ENCODE measurements around the gene PRKCH.

DNA sequence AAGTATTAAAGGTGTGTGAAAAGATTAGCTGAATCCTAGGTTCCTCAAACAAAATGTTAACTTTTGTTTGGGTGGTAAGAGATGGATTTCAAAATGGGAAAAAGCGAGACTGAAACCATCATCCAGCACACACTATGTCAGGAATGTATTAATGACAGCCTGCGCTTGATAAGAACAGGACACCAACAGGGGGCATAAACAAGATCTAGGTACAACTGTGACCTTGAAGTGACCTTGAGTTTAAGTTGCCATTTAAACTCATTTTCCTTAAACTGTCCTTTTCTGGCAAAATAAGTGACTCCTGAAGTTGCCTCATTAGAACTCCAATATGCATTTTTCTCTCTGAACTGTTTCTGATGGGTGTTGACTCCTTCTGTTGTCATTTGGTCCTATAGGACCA, 17.1 kb downstream of the PRKCH start:
- TF ChIP-seq, protein P1, sequence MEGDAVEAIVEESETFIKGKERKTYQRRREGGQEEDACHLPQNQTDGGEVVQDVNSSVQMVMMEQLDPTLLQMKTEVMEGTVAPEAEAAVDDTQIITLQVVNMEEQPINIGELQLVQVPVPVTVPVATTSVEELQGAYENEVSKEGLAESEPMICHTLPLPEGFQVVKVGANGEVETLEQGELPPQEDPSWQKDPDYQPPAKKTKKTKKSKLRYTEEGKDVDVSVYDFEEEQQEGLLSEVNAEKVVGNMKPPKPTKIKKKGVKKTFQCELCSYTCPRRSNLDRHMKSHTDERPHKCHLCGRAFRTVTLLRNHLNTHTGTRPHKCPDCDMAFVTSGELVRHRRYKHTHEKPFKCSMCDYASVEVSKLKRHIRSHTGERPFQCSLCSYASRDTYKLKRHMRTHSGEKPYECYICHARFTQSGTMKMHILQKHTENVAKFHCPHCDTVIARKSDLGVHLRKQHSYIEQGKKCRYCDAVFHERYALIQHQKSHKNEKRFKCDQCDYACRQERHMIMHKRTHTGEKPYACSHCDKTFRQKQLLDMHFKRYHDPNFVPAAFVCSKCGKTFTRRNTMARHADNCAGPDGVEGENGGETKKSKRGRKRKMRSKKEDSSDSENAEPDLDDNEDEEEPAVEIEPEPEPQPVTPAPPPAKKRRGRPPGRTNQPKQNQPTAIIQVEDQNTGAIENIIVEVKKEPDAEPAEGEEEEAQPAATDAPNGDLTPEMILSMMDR (IDR thresholded peaks at IDR 0.05) = no peak
- TF ChIP-seq, protein P2, sequence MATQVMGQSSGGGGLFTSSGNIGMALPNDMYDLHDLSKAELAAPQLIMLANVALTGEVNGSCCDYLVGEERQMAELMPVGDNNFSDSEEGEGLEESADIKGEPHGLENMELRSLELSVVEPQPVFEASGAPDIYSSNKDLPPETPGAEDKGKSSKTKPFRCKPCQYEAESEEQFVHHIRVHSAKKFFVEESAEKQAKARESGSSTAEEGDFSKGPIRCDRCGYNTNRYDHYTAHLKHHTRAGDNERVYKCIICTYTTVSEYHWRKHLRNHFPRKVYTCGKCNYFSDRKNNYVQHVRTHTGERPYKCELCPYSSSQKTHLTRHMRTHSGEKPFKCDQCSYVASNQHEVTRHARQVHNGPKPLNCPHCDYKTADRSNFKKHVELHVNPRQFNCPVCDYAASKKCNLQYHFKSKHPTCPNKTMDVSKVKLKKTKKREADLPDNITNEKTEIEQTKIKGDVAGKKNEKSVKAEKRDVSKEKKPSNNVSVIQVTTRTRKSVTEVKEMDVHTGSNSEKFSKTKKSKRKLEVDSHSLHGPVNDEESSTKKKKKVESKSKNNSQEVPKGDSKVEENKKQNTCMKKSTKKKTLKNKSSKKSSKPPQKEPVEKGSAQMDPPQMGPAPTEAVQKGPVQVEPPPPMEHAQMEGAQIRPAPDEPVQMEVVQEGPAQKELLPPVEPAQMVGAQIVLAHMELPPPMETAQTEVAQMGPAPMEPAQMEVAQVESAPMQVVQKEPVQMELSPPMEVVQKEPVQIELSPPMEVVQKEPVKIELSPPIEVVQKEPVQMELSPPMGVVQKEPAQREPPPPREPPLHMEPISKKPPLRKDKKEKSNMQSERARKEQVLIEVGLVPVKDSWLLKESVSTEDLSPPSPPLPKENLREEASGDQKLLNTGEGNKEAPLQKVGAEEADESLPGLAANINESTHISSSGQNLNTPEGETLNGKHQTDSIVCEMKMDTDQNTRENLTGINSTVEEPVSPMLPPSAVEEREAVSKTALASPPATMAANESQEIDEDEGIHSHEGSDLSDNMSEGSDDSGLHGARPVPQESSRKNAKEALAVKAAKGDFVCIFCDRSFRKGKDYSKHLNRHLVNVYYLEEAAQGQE (IDR thresholded peaks at IDR 0.05; ENCODE audit: insufficient read depth in 1 of 2, low read depth in 2 of 2, low read length in 1 of 2) = no peak
- no peak for TF ChIP-seq POLR2AphosphoS5 (IDR thresholded peaks at IDR 0.05; ENCODE audit: low read depth, low read length)
- no peak for TF ChIP-seq TCF7L2 (IDR thresholded peaks at IDR 0.05; ENCODE audit: low read depth, low read length)
- TF ChIP-seq SIN3A (IDR thresholded peaks at IDR 0.05; ENCODE audit: borderline replicate concordance, insufficient read depth, low read depth, low read length) = no peak

Data from Panc1 (cell line).